ENCODE results near the gene RHOBTB3. TPM values are rescaled to one million over a fixed set of nuclear protein-coding genes. Genes with fewer than 3 reads are reported as not detected.

RHOBTB3 gene
- polyA plus RNA-seq, 1 donor from 2014 or later, result 1.9 TPM

DNA sequence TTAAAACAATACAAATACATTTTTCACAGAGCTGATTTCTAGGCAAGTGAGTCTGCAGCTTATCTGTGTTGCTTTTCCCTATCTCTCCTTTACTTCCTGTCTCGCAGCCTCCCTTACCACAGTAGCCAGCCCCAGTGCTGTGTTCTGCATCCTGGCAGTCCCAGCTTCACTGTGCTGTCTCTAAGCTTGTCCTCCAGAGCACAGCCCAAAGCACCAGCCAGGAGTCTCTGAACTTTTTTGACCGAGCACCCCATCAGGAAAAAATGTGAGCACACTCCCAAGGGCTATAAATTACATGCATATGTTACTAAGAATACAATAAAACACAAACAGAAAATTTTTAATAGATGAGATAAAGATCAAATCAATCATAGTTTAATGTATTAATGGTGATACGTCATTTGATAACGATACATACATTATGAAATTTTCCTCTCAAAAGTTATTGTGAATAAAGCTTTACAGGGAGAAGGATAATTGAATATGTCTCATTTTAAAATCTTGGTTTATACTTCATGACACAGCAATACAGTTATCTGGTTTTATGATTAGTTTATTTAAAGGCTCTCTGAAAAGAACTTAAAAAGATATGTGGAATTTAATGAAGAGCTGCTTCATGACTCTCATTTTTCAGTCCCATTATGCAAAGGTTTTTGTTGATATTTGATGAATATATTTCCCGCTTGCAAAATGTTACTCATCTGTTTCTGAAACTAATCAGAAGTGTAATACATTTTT lies 7.3 kb upstream of the RHOBTB3 start:
- Mint-ChIP-seq H3K36me3 (no peaks in the 10 kb centered on the region), H3K4me1 (peaks cover 3 to 20% (median 16%) of the 10 kb centered on the region in 3 donors), H3K9me3 (no peaks in the 10 kb centered on the region), H3K4me3 (no peak overlapping the region), H3K27me3 (no peaks in the 10 kb centered on the region), H3K27ac (no peak overlapping the region)

DNA sequence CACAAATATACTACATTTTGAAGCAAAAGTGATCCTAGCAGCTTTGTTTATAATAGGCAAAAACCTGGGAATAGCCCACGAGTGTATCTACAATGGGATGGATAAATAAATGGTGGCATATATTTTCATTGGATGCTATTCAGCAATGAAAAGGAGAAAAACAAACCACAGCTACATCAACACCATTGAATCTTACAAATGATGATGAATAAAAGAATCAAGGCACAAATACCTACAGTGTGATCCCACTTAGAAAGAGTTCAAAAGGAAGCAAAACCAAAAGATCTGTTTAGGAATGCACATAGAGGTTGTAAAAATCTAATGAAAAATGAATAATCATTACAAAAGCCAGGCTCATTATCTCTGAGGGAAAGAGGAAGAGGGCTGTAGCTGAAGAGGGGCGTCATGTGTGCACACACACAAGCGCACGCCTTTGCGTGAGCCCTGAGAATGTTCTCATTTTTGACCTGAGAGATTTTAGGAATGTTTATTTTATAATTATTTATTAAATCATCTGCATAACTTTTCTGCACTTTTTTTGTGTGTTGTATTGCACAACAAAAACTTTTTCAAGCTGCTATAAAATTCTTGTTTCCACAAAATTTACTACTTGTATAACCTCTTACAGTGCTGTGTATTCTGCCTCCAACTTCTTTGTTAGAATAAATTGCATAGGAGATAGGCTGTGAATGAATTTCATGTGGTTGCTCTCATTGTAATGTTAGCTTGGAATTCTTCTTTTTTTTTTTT lies 5.9 kb upstream of the RHOBTB3 start:
- H3K9me3 Mint-ChIP-seq, result no peaks in the 10 kb centered on the region
- H3K4me3 Mint-ChIP-seq, result no peak overlapping the region
- H3K4me1 Mint-ChIP-seq, result peaks cover 1 to 24% (median 17%) of the 10 kb centered on the region in 3 donors

DNA sequence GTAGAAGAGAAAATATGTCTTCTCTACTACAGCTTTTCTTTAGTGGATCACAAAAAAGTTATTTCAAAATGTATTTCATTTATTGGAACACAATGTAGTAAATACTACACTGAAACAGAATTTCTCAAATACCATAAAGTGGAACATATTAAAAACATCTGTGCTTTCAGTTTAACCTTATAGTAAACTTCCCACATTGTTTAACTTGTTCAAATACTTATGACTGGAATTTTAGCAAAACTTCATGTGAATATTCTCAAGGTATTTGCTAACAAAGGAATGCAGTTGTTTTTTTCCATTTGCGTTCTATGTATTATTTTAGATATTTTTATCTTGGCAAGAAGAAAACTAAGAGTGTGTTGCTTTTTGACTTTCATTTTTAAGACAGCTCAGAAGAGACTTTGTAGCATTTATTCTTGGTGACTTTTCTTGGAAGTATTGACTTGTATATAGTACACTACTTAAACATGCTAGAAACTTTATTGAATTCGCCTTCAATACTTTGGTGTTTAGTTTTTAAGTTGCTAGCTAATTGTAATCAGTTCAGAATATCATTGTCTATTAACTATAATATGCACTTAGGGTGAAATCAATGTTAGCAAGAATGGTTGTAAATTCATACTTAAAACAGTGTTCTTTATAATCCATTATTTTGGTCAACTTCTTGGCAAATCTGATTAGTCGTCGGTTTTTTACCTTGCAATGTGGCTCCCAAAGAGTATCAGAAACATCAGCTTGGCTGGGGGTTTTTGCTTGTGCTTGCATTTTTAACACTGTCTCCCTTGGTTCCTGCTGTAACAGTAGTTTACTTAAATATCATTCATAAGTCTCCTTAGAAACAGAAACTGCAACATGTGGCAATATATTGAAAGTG lies 5.0 kb upstream of the RHOBTB3 start:
- no peaks in the 10 kb centered on the region for H3K9me3 Mint-ChIP-seq
- peaks cover 6 to 31% (median 22%) of the 10 kb centered on the region in 3 donors for H3K4me1 Mint-ChIP-seq
- peaks cover 9% of the 10 kb centered on the region for H3K27me3 Mint-ChIP-seq
- H3K36me3 Mint-ChIP-seq, result no peaks in the 10 kb centered on the region
- no peak overlapping the region for H3K4me3 Mint-ChIP-seq
- H3K27ac Mint-ChIP-seq, result no peak overlapping the region

More for the DNA sequence above, 5.9 kb upstream of the RHOBTB3 start:
- Mint-ChIP-seq H3K36me3 (no peaks in the 10 kb centered on the region), H3K27ac (no peak overlapping the region), H3K27me3 (peaks cover 5% of the 10 kb centered on the region)

DNA sequence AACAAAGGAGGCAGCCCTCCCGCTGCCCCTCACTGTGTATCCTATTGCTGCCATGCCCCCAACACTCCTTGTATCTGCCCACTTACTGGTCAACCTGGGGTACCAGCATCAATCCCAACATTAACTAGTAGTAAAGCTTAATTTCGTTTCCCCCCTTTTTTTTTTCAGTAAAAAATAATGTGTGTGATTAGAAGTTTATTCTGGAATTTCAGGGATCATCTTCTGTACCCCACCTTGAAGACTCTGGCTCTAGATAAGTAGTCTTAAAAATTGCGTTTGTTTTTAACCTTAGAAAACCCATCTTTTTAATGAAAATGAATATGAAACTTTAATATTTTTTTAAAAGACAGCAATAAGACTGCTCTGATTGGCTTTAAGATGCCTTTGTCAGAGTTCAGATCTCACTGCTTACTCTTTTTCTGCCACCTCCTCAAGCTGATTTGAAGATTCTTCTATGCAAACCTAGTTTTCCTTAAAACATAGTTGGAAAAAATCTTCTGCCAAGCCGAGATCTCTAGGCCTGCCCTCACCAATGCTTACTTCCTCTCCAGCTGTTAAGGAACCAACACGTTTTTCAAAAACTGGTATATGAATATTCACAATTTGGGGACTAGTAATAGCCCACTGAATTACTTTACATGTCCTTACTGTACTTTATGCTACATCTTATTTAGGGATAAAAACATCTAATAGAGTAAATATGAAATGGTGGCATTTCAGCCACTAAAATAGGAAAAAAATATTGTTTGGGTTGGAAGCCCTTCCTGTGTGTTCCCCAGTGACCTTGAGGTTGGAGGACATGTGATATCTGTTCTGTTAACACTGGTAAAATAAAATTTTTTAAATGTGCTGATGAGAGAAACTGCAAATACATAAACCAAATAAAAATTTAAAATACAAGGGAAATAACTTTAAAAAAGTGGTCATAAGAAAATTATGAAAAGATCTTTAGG lies 4.0 kb upstream of the RHOBTB3 start:
- Mint-ChIP-seq H3K36me3 (no peaks in the 10 kb centered on the region), H3K4me1 (peaks cover 6 to 33% (median 25%) of the 10 kb centered on the region in 3 donors), H3K27ac (no peak overlapping the region), H3K27me3 (peaks cover 15% of the 10 kb centered on the region), H3K4me3 (no peak overlapping the region), H3K9me3 (no peaks in the 10 kb centered on the region)

DNA sequence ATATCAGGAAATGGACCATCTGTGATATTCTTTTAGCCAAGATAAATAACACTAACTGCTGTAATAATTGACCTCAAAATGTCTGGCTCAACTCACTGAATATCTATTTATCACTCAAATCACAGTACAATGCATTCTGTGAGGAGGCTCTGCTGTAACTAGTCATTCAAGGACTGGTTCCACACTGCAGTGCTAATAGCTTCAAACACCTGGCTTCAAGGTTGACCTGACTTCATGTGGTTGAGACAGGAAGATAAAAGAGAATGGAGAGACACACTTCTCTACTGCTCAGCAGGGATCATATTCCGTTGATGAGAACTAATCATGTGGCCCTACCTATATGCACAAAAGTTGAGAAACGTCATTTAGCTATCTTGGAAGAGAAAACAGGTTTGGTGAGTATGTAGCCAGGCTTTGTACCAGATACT lies 3.4 kb upstream of the RHOBTB3 start:
- H3K27me3 Mint-ChIP-seq, result peaks cover 16% of the 10 kb centered on the region
- H3K27ac Mint-ChIP-seq, result no peak overlapping the region
- peak overlapping the region in 1 of 4 donors; percentile 42 for H3K4me3 Mint-ChIP-seq
- H3K4me1 Mint-ChIP-seq, result peaks cover 6 to 35% (median 28%) of the 10 kb centered on the region in 3 donors
- H3K9me3 Mint-ChIP-seq, result no peaks in the 10 kb centered on the region
- H3K36me3 Mint-ChIP-seq, result no peaks in the 10 kb centered on the region

DNA sequence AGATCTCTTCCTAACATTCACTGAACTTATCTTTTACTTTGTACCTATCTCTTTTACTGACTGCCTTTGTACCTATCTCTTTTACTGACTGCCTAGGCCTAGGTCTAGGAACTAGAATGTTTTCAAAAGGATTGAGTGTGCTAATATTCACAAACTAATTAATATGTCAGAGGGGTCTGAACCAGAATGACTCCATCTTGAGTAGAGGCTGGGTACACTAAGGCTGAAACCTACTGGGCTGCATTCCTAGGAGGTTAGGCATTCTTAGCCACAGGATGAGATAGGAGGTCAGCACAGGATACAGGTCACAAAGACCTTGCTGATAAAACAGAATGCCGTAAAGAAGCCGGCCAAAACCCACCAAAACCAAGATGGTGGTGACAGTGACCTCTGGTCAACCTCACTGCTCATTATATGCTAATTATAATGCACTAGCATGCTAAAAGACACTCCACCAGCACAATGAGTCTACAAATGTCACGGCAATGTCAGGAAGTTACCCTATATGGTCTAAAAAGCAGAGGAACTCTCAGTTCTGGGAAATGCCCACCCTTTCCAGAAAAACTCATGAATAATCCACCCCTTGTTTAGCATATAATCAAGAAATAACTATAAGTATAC lies 2.5 kb upstream of the RHOBTB3 start:
- H3K4me3 Mint-ChIP-seq, result peak overlapping the region in 1 of 4 donors; percentile 42
- H3K27me3 Mint-ChIP-seq, result peaks cover 19% of the 10 kb centered on the region
- no peaks in the 10 kb centered on the region for H3K36me3 Mint-ChIP-seq
- peaks cover 6 to 39% (median 28%) of the 10 kb centered on the region in 3 donors for H3K4me1 Mint-ChIP-seq
- H3K27ac Mint-ChIP-seq, result no peak overlapping the region
- H3K9me3 Mint-ChIP-seq, result no peaks in the 10 kb centered on the region

DNA sequence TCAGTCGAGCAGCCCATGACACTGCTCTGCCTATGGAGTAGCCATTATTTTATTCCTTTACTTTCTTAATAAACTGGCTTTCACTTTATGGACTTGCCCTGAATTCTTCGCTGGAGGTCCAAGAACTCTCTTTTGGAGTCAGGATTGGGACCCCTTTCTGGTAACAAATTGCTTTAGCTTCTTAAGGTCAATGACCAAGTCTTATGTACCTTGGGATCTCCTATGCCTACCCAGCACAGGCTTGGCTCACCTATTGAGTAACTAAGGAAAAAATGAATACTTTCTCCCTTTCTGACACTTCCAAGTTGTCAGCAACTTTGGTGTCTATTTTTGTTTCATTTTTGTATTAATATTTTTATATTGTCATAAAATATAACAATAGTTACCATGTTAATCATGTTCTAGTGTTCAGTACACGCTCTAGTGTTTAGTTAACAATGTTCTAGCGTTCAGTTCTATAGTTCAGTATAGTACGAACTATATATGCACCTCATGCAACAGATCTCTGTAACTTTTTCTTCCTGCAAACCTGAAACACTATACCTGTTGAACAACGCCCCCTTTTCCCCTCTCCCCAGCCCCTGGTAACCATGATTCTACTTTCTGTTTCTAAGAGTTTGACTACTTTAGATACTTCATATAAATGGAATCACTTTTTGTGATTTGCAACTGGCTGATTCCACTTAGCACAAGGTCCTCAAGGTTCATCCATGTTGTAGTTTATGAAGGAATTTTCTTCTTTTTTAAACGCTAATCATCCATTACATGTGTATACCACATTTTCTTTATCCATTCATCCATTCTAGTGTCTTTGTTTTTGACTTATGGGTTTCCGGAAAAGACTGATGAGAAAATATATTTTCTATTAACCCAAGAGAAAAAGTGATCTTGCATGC lies 1.8 kb upstream of the RHOBTB3 start:
- Mint-ChIP-seq H3K36me3 (no peaks in the 10 kb centered on the region), H3K27me3 (peaks cover 19% of the 10 kb centered on the region), H3K9me3 (no peaks in the 10 kb centered on the region), H3K4me3 (peak overlapping the region in 3 of 4 donors; percentile 6 to 96 (median 74)), H3K4me1 (peaks cover 6 to 39% (median 28%) of the 10 kb centered on the region in 3 donors), H3K27ac (peak overlapping the region in 1 of 3 donors; percentile 43)

DNA sequence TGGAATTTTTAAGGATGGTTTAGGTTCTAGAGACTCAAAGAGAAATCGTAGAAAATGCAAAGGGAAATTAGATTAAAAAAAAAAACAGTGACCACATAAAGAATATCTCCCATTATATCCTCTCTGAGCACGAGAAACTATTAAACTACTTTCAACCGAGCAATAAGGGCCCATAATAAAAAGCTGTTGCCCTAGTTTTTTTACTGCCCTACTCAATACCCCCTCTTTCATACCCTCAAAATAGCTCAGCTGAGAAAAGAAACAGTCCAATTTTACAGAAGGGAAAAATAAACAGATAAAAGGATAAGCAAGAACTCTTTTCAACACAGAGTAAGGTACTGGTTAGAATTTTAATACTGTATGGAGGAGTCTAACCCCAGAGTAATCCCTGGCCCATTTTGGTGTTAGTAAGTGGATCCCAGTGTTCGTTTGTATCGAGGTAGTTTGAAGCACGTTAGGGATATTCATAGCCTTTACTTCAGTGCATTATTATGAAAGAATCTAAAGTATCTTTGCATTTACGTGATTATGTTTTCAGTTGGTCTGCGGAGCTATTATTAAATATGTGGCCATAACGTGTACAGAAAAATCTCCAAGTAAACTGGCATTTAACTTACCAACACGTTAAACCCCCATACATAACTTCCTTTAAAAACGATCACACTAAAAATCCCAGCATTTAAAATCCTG lies 980 bp upstream of the RHOBTB3 start:
- peaks cover 19% of the 10 kb centered on the region for H3K27me3 Mint-ChIP-seq
- H3K4me1 Mint-ChIP-seq, result peaks cover 6 to 39% (median 28%) of the 10 kb centered on the region in 3 donors
- H3K27ac Mint-ChIP-seq, result no peak overlapping the region
- no peaks in the 10 kb centered on the region for H3K9me3 Mint-ChIP-seq
- H3K4me3 Mint-ChIP-seq, result peak overlapping the region; percentile 74 to 96 (median 90)
- H3K36me3 Mint-ChIP-seq, result no peaks in the 10 kb centered on the region

DNA sequence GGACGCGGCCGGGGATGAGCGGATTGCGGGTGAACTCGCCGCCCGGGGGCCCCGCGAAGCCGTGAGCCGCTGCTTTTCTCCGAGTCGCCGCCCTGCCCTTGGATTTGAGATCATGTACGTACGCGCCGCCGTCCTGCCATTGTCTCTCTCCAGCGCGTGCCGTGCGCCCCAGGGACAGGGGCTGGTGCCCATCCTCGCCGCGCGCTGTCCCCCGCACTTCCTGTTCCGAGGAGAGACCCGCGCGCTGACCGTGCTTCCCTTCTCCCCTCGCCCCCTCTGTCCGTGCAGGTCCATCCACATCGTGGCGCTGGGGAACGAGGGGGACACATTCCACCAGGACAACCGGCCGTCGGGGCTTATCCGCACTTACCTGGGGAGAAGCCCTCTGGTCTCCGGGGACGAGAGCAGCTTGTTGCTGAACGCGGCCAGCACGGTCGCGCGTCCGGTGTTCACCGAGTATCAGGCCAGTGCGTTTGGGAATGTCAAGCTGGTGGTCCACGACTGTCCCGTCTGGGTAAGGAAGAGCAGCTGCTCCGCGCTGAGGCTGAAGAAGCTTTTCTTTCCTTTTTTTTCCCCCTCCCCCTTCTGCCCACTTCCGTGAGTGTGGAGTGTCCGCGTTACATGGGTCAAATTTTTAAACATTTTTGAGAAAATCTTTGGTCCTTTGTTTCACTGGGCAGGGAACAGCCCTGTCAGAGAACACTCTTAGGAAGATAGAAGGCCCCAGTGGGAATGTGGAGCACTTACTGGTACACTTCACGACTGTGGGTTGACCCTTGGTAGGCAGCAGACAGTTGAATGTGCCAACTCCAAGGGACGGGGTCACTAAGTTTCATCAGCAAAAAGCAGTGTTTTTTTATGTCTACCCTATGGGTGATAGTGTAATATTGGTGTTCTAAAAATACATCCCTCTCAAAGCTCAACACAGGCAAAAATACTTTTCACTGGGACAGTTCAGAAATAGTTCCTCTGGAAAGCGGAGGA lies 727 bp downstream of the RHOBTB3 start:
- Mint-ChIP-seq H3K27me3 (peaks cover 19% of the 10 kb centered on the region), H3K27ac (peak overlapping the region in 2 of 3 donors; percentile 9 to 33), H3K4me3 (peak overlapping the region; percentile 81 to 93 (median 88)), H3K4me1 (peaks cover 6 to 35% (median 23%) of the 10 kb centered on the region in 3 donors), H3K9me3 (no peaks in the 10 kb centered on the region), H3K36me3 (no peaks in the 10 kb centered on the region)

DNA sequence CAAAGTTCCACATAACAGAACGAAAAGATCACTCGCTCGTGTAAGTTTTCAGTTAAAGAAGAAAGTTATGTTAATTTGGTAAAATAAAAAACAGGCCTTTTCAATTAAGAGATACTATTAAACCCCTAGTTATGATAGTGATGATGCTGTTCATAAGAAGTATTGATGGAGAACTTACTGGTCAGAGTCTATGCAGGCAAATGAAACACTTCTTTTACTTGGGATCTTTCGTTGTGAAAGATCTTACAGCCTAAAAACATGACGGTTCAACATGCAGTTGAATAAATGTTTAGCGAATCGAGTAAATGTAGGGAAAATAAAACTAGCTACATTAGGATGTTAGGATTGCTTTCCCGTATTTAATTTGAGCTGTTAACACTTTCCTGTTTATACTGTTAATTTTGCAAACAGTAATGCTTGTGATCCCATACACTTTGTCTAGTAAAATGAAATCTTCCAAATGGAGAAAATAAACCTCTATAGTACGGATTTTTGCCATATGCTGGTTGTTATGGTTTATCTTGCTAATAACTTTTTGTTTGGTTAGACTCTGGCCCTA lies 2.0 kb downstream of the RHOBTB3 start:
- H3K9me3 Mint-ChIP-seq, result no peaks in the 10 kb centered on the region
- H3K27ac Mint-ChIP-seq, result no peak overlapping the region
- H3K4me3 Mint-ChIP-seq, result peak overlapping the region in 2 of 4 donors; percentile 2 to 91
- H3K4me1 Mint-ChIP-seq, result peaks cover 9 to 24% (median 17%) of the 10 kb centered on the region in 3 donors
- no peaks in the 10 kb centered on the region for H3K36me3 Mint-ChIP-seq
- H3K27me3 Mint-ChIP-seq, result peaks cover 19% of the 10 kb centered on the region

DNA sequence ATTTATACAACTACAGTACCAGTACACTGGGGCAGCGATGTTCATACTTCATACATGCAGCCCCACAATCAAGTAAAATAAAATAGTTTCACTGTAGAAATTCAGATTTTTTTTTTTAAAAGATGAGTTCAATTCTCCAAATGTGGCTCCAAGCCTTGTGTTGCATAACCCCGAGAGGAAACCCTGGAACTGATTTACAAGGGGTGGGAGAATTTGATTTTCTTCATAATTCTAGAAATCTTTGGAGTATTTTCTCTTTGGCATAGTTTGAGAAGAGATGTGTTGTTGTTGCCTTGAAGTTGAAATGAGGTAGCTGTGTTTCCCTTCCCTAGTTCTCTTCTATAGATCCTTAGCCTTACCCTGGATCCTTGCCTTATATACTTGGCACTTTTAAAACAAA lies 3.1 kb downstream of the RHOBTB3 start:
- H3K9me3 Mint-ChIP-seq, result no peaks in the 10 kb centered on the region
- H3K4me1 Mint-ChIP-seq, result peaks cover 10 to 19% (median 15%) of the 10 kb centered on the region in 3 donors
- H3K27ac Mint-ChIP-seq, result no peak overlapping the region
- peaks cover 19% of the 10 kb centered on the region for H3K27me3 Mint-ChIP-seq
- peak overlapping the region in 1 of 4 donors; percentile 28 for H3K4me3 Mint-ChIP-seq
- no peaks in the 10 kb centered on the region for H3K36me3 Mint-ChIP-seq
